ENCODE results near the gene TENM3.

DNA sequence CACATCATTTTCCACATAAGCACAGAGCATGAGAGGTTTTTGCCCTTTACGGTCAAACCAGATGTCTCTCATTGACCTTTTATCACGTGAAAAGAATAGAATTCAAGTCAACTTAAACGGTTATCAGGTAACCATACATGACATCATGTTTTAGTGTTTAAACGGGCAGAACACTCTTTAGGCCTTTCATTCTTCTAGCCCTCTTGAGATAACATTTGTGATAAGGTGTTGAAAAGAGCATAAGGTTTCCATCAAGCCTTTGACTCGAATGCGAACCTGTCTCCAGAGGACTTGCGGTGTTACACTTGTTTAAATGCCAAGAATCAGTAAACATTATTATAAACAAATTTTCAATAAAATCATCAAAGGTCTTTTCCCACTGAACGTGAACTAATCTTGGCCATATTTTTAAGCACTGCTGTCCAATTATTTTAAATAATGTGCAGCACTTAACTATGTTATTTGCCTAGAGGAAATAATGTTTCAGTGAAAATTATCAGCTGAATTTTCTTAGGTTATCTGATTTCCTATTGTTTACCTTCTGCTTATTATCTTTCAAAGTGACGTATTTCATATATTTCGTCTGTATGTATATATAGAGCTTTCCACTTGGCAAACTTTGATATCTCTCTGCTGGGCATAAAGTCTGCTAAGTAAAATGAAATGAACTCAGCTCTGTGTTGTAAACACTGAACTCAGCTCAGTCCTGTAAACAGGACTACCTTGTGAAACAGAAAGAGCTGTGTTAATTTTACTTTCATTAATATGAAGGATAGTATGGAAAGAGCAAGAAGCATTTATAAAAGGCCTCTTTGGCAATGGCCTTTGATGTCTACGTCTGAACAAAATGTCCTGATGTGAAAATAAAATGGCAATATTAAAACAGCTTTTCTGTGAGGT, 33.3 kb downstream of the TENM3 start:
- TF ChIP-seq, protein P1, sequence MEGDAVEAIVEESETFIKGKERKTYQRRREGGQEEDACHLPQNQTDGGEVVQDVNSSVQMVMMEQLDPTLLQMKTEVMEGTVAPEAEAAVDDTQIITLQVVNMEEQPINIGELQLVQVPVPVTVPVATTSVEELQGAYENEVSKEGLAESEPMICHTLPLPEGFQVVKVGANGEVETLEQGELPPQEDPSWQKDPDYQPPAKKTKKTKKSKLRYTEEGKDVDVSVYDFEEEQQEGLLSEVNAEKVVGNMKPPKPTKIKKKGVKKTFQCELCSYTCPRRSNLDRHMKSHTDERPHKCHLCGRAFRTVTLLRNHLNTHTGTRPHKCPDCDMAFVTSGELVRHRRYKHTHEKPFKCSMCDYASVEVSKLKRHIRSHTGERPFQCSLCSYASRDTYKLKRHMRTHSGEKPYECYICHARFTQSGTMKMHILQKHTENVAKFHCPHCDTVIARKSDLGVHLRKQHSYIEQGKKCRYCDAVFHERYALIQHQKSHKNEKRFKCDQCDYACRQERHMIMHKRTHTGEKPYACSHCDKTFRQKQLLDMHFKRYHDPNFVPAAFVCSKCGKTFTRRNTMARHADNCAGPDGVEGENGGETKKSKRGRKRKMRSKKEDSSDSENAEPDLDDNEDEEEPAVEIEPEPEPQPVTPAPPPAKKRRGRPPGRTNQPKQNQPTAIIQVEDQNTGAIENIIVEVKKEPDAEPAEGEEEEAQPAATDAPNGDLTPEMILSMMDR (IDR thresholded peaks at IDR 0.05) = no peak
- no peak for TF ChIP-seq POLR2A (IDR thresholded peaks at IDR 0.05)

Measured in esophagus squamous epithelium (tissue), 4 donors.